PC-9 (cell line): ENCODE results near the gene PRF1. TPM values are rescaled to one million over a fixed set of nuclear protein-coding genes. Genes with fewer than 3 reads are reported as not detected.
"Not testable (repeated sequence)": the region's sequence is repeated elsewhere in the genome, so short reads cannot be mapped to it uniquely, and the experiment has no call there.

Experiments used
- BruUV-seq: library from RNA; stranded (reverse); fragments of 400-500 nt; replicated peaks from 2 replicates; lab custom pipeline; 2021; lab: Mats Ljungman, UMichigan
- CTCF ChIA-PET: fragments of 300-600 bp; sonication (Branson Sonifier 250); formaldehyde crosslinking; loops from one replicate; lab custom pipeline; 2022; ENCODE audit warnings: antibody characterized with exemption; lab: Charles Lee
- POLR2A ChIA-PET: fragments of 300-600 bp; sonication (Branson Sonifier 250); formaldehyde crosslinking; loops from one replicate; lab custom pipeline; 2022; ENCODE audit warnings: antibody characterized with exemption; ENCODE audit not compliant: unreplicated experiment; lab: Charles Lee
- DNase-seq, 2 experiments: peaks; one replicate each; pipeline versions ENCODE4 v3.0.0 to v3.0.0-alpha.2; 2015 to 2022; ENCODE audit warnings: mixed read lengths in 1 of 2
- H2AFZ ChIP-seq: fragments of 200-600 bp; sonication (generic); 2 replicates; pipeline ENCODE4 v1.8.1; 2017; ENCODE audit warnings: antibody characterized with exemption
- H3F3A ChIP-seq: fragments of 200-600 bp; sonication (generic); 2 replicates; pipeline ENCODE4 v1.8.1; 2017; ENCODE audit warnings: antibody characterized with exemption, mild to moderate bottlenecking, low read depth; ENCODE audit not compliant: insufficient read depth
- H3K27ac ChIP-seq: fragments of 200-600 bp; sonication (generic); 2 replicates; pipeline ENCODE4 v1.6.1; 2016; ENCODE audit warnings: mixed run types
- H3K27me3 ChIP-seq: fragments of 200-600 bp; sonication (generic); 2 replicates; pipeline ENCODE4 v1.6.1; 2016; ENCODE audit warnings: low read depth, mixed run types; ENCODE audit not compliant: insufficient read depth
- H3K36me3 ChIP-seq: fragments of 200-600 bp; sonication (generic); 2 replicates; pipeline ENCODE4 v1.6.1; 2016; ENCODE audit warnings: low read depth, mixed run types
- H3K4me1 ChIP-seq: fragments of 200-600 bp; sonication (generic); replicated peaks from 2 replicates; pipeline ENCODE4 v1.6.1; 2016; ENCODE audit warnings: mixed run types; ENCODE audit not compliant: insufficient read depth
- H3K4me2 ChIP-seq: fragments of 200-600 bp; sonication (generic); 2 replicates; pipeline ENCODE4 v1.6.1; 2017; ENCODE audit warnings: mixed run types
- H3K4me3 ChIP-seq: fragments of 200-600 bp; sonication (generic); 2 replicates; pipeline ENCODE4 v1.6.1; 2016; ENCODE audit warnings: mixed run types
- H3K79me2 ChIP-seq: fragments of 200-600 bp; sonication (generic); 2 replicates; pipeline ENCODE4 v1.6.1; 2017; ENCODE audit warnings: low read depth, mixed run types
- H3K9me2 ChIP-seq: fragments of 200-600 bp; sonication (generic); 2 replicates; pipeline ENCODE4 v1.8.1; 2017; ENCODE audit warnings: mild to moderate bottlenecking; ENCODE audit not compliant: insufficient read depth
- H3K9me3 ChIP-seq: fragments of 200-600 bp; sonication (generic); 2 replicates; pipeline ENCODE4 v1.8.1; 2016; ENCODE audit warnings: low read depth; ENCODE audit not compliant: insufficient read depth
- H4K20me1 ChIP-seq: fragments of 200-600 bp; sonication (generic); 2 replicates; pipeline ENCODE4 v1.8.1; 2017; ENCODE audit not compliant: insufficient read depth
- CTCF ChIP-seq: fragments of 200-600 bp; sonication (generic); conservative IDR thresholded peaks from 2 replicates; pipeline ENCODE4 v1.6.1; 2017; ENCODE audit warnings: mixed run types, antibody characterized with exemption, mild to moderate bottlenecking, moderate library complexity
- EZH2 ChIP-seq: fragments of 200-600 bp; sonication (generic); IDR thresholded peaks from 2 replicates; pipeline ENCODE4 v1.8.0; 2017; ENCODE audit warnings: antibody characterized with exemption, low read depth
- intact Hi-C: fragments of 100-400 bp; cut with micrococcal nuclease; formaldehyde crosslinking; loops from one replicate; pipeline ENCODE4 v1.10.0; 2022; ENCODE audit not compliant: unreplicated experiment
- total RNA-seq: library from RNA; stranded (reverse); gene quantifications from 2 replicates; pipeline ENCODE4 v1.2.3, GENCODE V29; 2021

PRF1 gene
- total RNA-seq, 1 experiment from 2014 or later, result not detected

DNA sequence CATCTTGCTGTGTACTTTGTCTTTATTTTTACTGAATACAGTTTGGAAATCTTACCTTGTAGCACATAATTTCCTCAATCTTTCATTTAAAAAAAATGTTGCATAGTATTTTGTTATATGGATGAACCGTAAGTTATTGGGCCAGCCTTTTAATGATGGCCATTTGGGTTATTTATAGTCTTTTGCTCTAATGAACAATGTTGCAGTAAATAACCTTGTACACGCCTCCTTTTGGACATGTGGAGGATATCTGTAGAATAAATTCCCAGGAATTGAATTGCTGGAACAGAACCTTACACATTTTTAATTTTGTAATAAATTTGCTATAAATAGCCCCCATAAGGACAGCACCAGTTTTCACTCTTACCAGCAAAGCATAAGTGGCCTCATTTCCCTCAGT lies 12.7 kb upstream of the PRF1 start:
- TF ChIP-seq CTCF (no peak), EZH2 (no peak)
- H3K36me3 ChIP-seq, result no peaks in the 10 kb centered on the region
- peaks cover 9% of the 10 kb centered on the region for H3K9me3 ChIP-seq
- no peaks in the 10 kb centered on the region for H3K27me3 ChIP-seq
- no peak overlapping the region for H3K4me3 ChIP-seq
- POLR2A ChIA-PET, result no interaction called here
- H3K9me2 ChIP-seq, result no peaks in the 10 kb centered on the region
- no TSS peak for BruUV-seq
- no peaks in the 10 kb centered on the region for H3K79me2 ChIP-seq
- no peaks in the 10 kb centered on the region for H3K4me1 ChIP-seq
- no peak overlapping the region for H2AFZ ChIP-seq
- no peaks in the 10 kb centered on the region for H4K20me1 ChIP-seq
- no peaks in the 10 kb centered on the region; the same call in 1 of the 2 replicates for H3F3A ChIP-seq
- intact Hi-C loops, result loop anchor here (5.0 kb wide), 1 partner anchor 267 kb away; no protein-coding TSS in a partner anchor
- H3K27ac ChIP-seq, result no peak overlapping the region
- CTCF ChIA-PET, result no interaction called here
- no peak for DNase-seq
- H3K4me2 ChIP-seq, result no peak overlapping the region

DNA sequence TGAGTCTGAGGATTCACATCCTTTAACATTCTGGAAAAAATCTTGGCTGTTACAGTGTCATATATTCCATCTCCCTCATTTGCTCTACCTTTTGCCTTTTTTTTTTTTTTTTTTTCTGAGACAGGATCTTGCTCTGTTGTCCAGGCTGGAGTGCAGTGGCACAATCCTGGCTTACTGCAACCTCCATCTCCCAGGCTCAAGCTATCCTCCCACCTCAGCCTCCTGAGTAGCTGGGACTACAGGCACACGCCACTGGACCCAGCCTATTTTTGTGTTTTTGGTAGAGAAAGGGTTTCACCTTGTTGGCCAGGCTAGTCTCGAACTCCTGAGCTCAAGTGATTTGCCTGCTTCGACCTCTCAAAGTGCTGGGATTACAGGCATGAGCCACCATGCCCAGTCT lies 11.8 kb upstream of the PRF1 start:
- intact Hi-C loops, H4K20me1 ChIP-seq, DNase-seq, H3K79me2 ChIP-seq, H3K4me2 ChIP-seq, H3K9me2 ChIP-seq, BruUV-seq, POLR2A ChIA-PET, CTCF ChIA-PET, H3K36me3 ChIP-seq, H3K4me1 ChIP-seq, H3F3A ChIP-seq, H3K27me3 ChIP-seq, H3K9me3 ChIP-seq, H3K4me3 ChIP-seq, H3K27ac ChIP-seq, H2AFZ ChIP-seq: not testable (repeated sequence)

GRCh38 chr10:70613941-70614340 lies 11.4 kb upstream of the PRF1 start:
- ChIA-PET CTCF (no interaction called here), POLR2A (no interaction called here)
- Histone ChIP-seq H3K36me3 (no peaks in the 10 kb centered on the region), H2AFZ (no peak overlapping the region), H3F3A (no peaks in the 10 kb centered on the region; the same call in 1 of the 2 replicates), H3K4me2 (no peak overlapping the region), H3K4me1 (no peaks in the 10 kb centered on the region), H4K20me1 (no peaks in the 10 kb centered on the region), H3K27me3 (no peaks in the 10 kb centered on the region), H3K27ac (no peak overlapping the region), H3K4me3 (no peak overlapping the region), H3K9me3 (no peaks in the 10 kb centered on the region), H3K79me2 (no peaks in the 10 kb centered on the region), H3K9me2 (no peaks in the 10 kb centered on the region)
- intact Hi-C loops, result no loop called here
- no peak for DNase-seq
- no peak for TF ChIP-seq EZH2
- TF ChIP-seq CTCF, result no peak
- no TSS peak for BruUV-seq

GRCh38 chr10:70607936-70608335 lies 5.4 kb upstream of the PRF1 start:
- Histone ChIP-seq H3K79me2 (no peaks in the 10 kb centered on the region), H3K9me2 (no peaks in the 10 kb centered on the region), H3F3A (no peaks in the 10 kb centered on the region; the same call in 1 of the 2 replicates), H3K36me3 (no peaks in the 10 kb centered on the region), H3K4me1 (no peaks in the 10 kb centered on the region), H4K20me1 (no peaks in the 10 kb centered on the region), H3K27me3 (no peaks in the 10 kb centered on the region), H3K27ac (no peak overlapping the region), H2AFZ (no peak overlapping the region), H3K9me3 (no peaks in the 10 kb centered on the region), H3K4me2 (no peak overlapping the region), H3K4me3 (no peak overlapping the region)
- intact Hi-C loops, result no loop called here
- POLR2A ChIA-PET, result no interaction called here
- DNase-seq, result no peak
- no TSS peak for BruUV-seq
- TF ChIP-seq EZH2 (no peak), CTCF (no peak)
- CTCF ChIA-PET, result no interaction called here
